Endothelial cell of umbilical vein (primary cell): Measurements from ENCODE around the gene OR4N5.

ENCODE experiments used
- FOS ChIP-seq: IDR thresholded peaks from 2 replicates; pipeline ENCODE4 v1.6.1; 2011; ENCODE audit warnings: mild to moderate bottlenecking, low read length, moderate library complexity, borderline replicate concordance; ENCODE audit not compliant: insufficient read depth
- POLR2A ChIP-seq: IDR thresholded peaks from 2 replicates; pipeline ENCODE4 v1.6.1; 2012; ENCODE audit warnings: low read depth, mild to moderate bottlenecking, control low read depth, low read length
- POLR2AphosphoS5 ChIP-seq: IDR thresholded peaks from 2 replicates; pipeline ENCODE4 v1.6.1; 2012; ENCODE audit warnings: low read depth, mild to moderate bottlenecking, control low read depth, low read length, moderate library complexity; ENCODE audit not compliant: insufficient read depth
- TF ChIP-seq, protein P1 (sequence below), 2 donors: IDR thresholded peaks; 1 replicate in 1 of 2; 2 replicates in 1 of 2; pipeline ENCODE4 v1.5.1; 2011; ENCODE audit warnings: low read length in 2 of 2, mild to moderate bottlenecking in 2 of 2, moderate library complexity in 2 of 2, control low read depth in 1 of 2, inconsistent platforms in 1 of 2, low read depth in 1 of 2; ENCODE audit not compliant: insufficient read depth in 1 of 2; ENCODE audit errors: extremely low read depth in 1 of 2

DNA sequence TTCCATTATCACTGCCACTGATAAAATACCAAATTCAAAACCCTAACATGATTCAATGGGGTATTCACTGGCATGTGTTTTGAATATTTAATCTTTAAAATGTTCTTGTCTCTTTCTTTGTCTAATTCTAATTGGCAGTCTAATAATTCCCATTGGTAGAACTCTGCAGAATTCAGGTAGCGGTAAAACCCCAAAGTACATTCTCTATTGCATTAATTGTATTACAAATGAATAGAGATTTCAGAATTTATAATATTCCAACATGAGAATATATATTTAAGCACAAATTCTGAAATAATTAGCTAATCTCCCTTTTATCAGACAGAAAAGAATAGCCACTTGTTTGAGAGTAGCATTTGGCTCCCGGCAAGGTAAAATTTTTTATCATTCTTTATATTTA, at the start of gene OR4N5:
- TF ChIP-seq, protein P1, sequence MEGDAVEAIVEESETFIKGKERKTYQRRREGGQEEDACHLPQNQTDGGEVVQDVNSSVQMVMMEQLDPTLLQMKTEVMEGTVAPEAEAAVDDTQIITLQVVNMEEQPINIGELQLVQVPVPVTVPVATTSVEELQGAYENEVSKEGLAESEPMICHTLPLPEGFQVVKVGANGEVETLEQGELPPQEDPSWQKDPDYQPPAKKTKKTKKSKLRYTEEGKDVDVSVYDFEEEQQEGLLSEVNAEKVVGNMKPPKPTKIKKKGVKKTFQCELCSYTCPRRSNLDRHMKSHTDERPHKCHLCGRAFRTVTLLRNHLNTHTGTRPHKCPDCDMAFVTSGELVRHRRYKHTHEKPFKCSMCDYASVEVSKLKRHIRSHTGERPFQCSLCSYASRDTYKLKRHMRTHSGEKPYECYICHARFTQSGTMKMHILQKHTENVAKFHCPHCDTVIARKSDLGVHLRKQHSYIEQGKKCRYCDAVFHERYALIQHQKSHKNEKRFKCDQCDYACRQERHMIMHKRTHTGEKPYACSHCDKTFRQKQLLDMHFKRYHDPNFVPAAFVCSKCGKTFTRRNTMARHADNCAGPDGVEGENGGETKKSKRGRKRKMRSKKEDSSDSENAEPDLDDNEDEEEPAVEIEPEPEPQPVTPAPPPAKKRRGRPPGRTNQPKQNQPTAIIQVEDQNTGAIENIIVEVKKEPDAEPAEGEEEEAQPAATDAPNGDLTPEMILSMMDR (IDR thresholded peaks at IDR 0.05; ENCODE audit: extremely low read depth in 1 of 2, insufficient read depth in 1 of 2, low read depth in 1 of 2, low read length in 2 of 2): no peak
- TF ChIP-seq POLR2A: no peak
- TF ChIP-seq POLR2AphosphoS5: no peak
- TF ChIP-seq FOS: no peak
